T-cell (primary cell): Measurements from ENCODE around the gene ANKRD44. TPM values are rescaled to one million over a fixed set of nuclear protein-coding genes. Genes with fewer than 3 reads are reported as not detected.

ENCODE experiments used
- ATAC-seq, 4 experiments: fragments of 200-7000 bp in 3 of 4; fragments of 150-1000 bp in 1 of 4; cut with Tn5 transposase; replicated peaks in 1 of 4; 1 replicate in 3 of 4; 2 replicates in 1 of 4; pipeline ENCODE4 v1.10.0; 2021; ENCODE audit warnings: moderate library complexity in 3 of 4, mild to moderate bottlenecking in 2 of 4, moderate number of reproducible peaks in 1 of 4
- CTCF ChIA-PET, 2 donors: fragments of 300-600 bp; sonication (Branson Sonifier 250); formaldehyde crosslinking; loops; one replicate each; lab custom pipeline; 2022; ENCODE audit warnings: antibody characterized with exemption in 2 of 2; lab: Charles Lee
- POLR2A ChIA-PET, 2 donors: fragments of 300-600 bp; sonication (Branson Sonifier 250); formaldehyde crosslinking; loops; one replicate each; lab custom pipeline; 2022; ENCODE audit warnings: antibody characterized with exemption in 2 of 2; lab: Charles Lee
- DNase-seq, 35 experiments: peaks; one replicate each; pipeline versions ENCODE4 v3.0.0 to v3.0.0-alpha.2; 2013 to 2023
- H3K27ac ChIP-seq: one replicate; pipeline ENCODE4 v1.5.1; 2013; ENCODE audit warnings: low read length
- H3K27me3 ChIP-seq, 2 experiments: replicated peaks in 1 of 2; 1 replicate in 1 of 2; 2 replicates in 1 of 2; pipeline versions ENCODE4 v1.6.1 to v1.7.0; 2013; ENCODE audit warnings: low read length in 1 of 2, mixed read lengths in 1 of 2; ENCODE audit not compliant: control insufficient read depth in 2 of 2, insufficient read depth in 2 of 2; ENCODE audit errors: extremely low read depth in 1 of 2
- H3K36me3 ChIP-seq, 2 donors: 1 replicate in 1 of 2; 2 replicates in 1 of 2; pipeline versions ENCODE4 v1.6.1 to v1.7.0; 2013; ENCODE audit warnings: low read length in 1 of 2; ENCODE audit not compliant: control insufficient read depth in 2 of 2, insufficient read depth in 1 of 2; ENCODE audit errors: extremely low read depth in 1 of 2
- H3K4me1 ChIP-seq, 2 experiments: 1 replicate in 1 of 2; 2 replicates in 1 of 2; pipeline versions ENCODE4 v1.6.1 to v1.7.0; 2013; ENCODE audit warnings: low read length in 2 of 2, mixed read lengths in 1 of 2; ENCODE audit not compliant: insufficient read depth in 2 of 2, control insufficient read depth in 1 of 2; ENCODE audit errors: extremely low read depth in 1 of 2
- H3K4me3 ChIP-seq, 2 donors: 1 replicate in 1 of 2; 2 replicates in 1 of 2; pipeline versions ENCODE4 v1.5.1 to v1.7.0; 2013; ENCODE audit warnings: mild to moderate bottlenecking in 2 of 2, low read length in 1 of 2, moderate library complexity in 1 of 2; ENCODE audit not compliant: control insufficient read depth in 1 of 2; ENCODE audit errors: extremely low read depth in 1 of 2
- H3K9me3 ChIP-seq: 2 replicates; pipeline ENCODE4 v1.7.0; 2013
- H3K27ac Mint-ChIP-seq, 2 donors: one replicate each; pipeline ENCODE4 v1.8.0; 2020 to 2021; ENCODE audit warnings: mild to moderate bottlenecking in 2 of 2, mixed read lengths in 2 of 2
- H3K27me3 Mint-ChIP-seq, 2 donors: one replicate each; pipeline ENCODE4 v1.8.0; 2021 to 2022; ENCODE audit warnings: mixed read lengths in 2 of 2
- H3K36me3 Mint-ChIP-seq: one replicate; pipeline ENCODE4 v1.8.0; 2021; ENCODE audit warnings: mixed read lengths
- H3K4me1 Mint-ChIP-seq, 3 donors: one replicate each; pipeline ENCODE4 v1.8.0; 2020 to 2022; ENCODE audit warnings: mixed read lengths in 3 of 3, mild to moderate bottlenecking in 1 of 3
- H3K4me3 Mint-ChIP-seq, 3 donors: one replicate each; pipeline ENCODE4 v1.8.0; 2020 to 2022; ENCODE audit warnings: mild to moderate bottlenecking in 3 of 3, mixed read lengths in 3 of 3, moderate library complexity in 3 of 3
- H3K9me3 Mint-ChIP-seq, 3 donors: one replicate each; pipeline ENCODE4 v1.8.0; 2020 to 2022; ENCODE audit warnings: mixed read lengths in 3 of 3
- WGBS: methylation state at CpG from one replicate; pipeline ENCODE4 v1.1.5; 2013; ENCODE audit warnings: missing lambda C conversion rate; ENCODE audit not compliant: insufficient coverage; 5-methylcytosine and 5-hydroxymethylcytosine counted together
- total RNA-seq, 35 experiments: library from RNA in 6 of 35; stranded (reverse) in 6 of 35; fragments of 120-200 nt in 1 of 35; gene quantifications; one replicate each; pipeline versions ENCODE4 v1.2.1 to v1.2.4 and lab custom pipeline; 2013 to 2026

Gene ANKRD44
- total RNA-seq, 5 donors from 2014 or later (not counting 1 experiment from before 2014, with no cell fraction given) = 225 to 333 (median 238) TPM

DNA sequence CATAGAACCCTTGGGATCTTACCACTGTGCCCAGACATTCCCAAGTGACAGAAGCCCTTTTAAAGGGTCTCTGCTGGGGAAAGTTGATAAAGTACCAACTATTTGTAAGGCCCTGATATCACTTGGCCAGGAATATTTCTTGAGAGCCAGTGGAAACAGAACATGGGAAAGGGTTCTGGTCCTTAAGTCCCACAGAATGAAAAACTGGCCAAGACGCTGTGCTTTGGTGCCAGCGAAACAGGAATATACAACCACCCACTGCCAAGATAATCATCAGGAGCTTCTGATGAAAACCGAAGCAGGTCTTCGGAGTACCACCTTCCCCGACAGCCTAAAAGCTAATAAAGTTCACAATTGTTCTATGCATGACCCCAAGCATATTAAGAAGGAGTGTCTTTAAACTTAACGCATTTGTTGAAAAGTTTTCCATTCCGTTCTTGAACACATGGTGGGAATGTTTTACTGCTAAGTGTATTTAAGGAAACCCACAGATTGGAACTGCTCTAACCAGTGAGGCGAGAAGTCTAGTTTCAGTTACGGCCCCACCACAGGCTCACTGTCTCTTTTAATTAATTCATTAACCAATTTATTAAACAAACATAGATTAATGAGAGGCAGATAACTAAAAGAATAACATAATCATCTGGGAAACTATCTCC is 152.6 kb downstream of the ANKRD44 start:
- DNase-seq = no peak
- ChIA-PET POLR2A (interaction anchor here in 1 of 2 donors (0.5 to 0.7 kb wide), 3 partner anchors 9 to 198 kb away, joined by 5 to 28 read pairs (median 13); no protein-coding TSS in a partner anchor), CTCF (interaction anchor here (0.5 to 1.3 kb wide), 3 partner anchors 14 to 1514 kb away, joined by 3 to 5 read pairs (median 4); no protein-coding TSS in a partner anchor)
- Mint-ChIP-seq H3K36me3 (peaks cover 29% of the 10 kb centered on the region), H3K4me3 (no peak overlapping the region), H3K27ac (peak overlapping the region; percentile 82 to 90), H3K4me1 (peaks cover 82 to 86% (median 85%) of the 10 kb centered on the region in 3 donors), H3K27me3 (no peaks in the 10 kb centered on the region), H3K9me3 (peaks cover 0 to 8% (median 3%) of the 10 kb centered on the region in 3 donors)
- H3K9me3 ChIP-seq = no peaks in the 10 kb centered on the region
- no CpG with 5 or more reads among the region's 9 CpGs for WGBS
- H3K36me3 ChIP-seq = peaks cover 5 to 24% of the 10 kb centered on the region in 2 donors
- H3K4me1 ChIP-seq = peaks cover 32 to 34% of the 10 kb centered on the region in 2 experiments
- H3K4me3 ChIP-seq = no peak overlapping the region
- ATAC-seq = no peak
- H3K27me3 ChIP-seq = no peaks in the 10 kb centered on the region
- H3K27ac ChIP-seq = no peak overlapping the region

GRCh38 chr2:197156771-197157170 is 153.8 kb downstream of the ANKRD44 start:
- ChIA-PET POLR2A (no interaction called here), CTCF (no interaction called here)
- peaks cover 0 to 8% (median 3%) of the 10 kb centered on the region in 3 donors for H3K9me3 Mint-ChIP-seq
- ATAC-seq = no peak
- H3K36me3 ChIP-seq = peaks cover 5 to 19% of the 10 kb centered on the region in 2 donors
- no peak overlapping the region for H3K4me3 Mint-ChIP-seq
- no CpG with 5 or more reads among the region's 6 CpGs for WGBS
- H3K4me1 Mint-ChIP-seq = peaks cover 82 to 86% (median 85%) of the 10 kb centered on the region in 3 donors
- H3K27me3 Mint-ChIP-seq = no peaks in the 10 kb centered on the region
- H3K4me1 ChIP-seq = peaks cover 33 to 38% of the 10 kb centered on the region in 2 experiments
- H3K9me3 ChIP-seq = no peaks in the 10 kb centered on the region
- H3K27me3 ChIP-seq = no peaks in the 10 kb centered on the region
- no peak for DNase-seq
- H3K27ac ChIP-seq = no peak overlapping the region
- peaks cover 27% of the 10 kb centered on the region for H3K36me3 Mint-ChIP-seq
- no peak overlapping the region for H3K4me3 ChIP-seq
- peak overlapping the region; percentile 71 to 74 for H3K27ac Mint-ChIP-seq

DNA sequence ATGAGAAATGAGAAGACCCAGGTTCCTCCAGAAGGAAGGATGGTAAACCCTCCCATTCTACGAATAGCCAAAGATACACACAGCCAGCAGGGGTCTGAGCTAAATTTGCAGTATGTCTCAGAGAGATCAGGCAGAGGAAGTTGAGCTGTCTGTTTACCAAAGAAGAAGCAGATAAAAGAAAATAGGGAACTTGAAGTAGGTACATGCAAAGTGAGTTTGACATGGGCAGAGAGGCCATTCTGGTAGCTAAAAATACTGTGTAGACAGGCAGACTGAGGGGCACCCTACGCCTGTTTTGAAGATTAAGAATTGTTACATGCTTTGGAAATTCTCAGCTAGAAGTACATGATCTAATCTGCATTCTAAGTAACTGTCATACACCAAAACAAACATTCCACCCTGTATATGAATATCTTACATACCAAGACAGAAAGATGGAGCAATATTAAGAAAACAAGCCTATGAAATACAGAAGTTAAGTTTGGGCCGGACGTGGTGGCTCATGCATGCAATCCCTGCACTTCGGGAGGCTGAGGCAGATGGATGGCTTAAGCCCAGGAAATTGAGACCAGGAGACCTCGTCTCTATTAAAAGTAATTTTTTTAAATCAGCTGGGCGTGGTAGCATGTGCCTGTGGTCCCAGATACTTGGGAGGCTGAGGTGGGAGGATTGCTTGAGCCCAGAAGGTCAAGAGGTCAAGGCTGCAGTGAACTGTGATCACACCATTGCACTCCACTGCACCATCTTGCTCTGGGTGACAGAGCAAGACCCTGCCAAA is 157.9 kb downstream of the ANKRD44 start:
- Histone ChIP-seq H3K4me3 (peak overlapping the region in 1 of 2 donors; percentile 23), H3K4me1 (peaks cover 34 to 38% of the 10 kb centered on the region in 2 experiments), H3K36me3 (peaks cover 0 to 10% of the 10 kb centered on the region in 2 donors), H3K9me3 (no peaks in the 10 kb centered on the region), H3K27ac (peak overlapping the region; percentile 48), H3K27me3 (no peaks in the 10 kb centered on the region)
- POLR2A ChIA-PET = interaction anchor here (0.5 to 1.4 kb wide), 5 partner anchors 10 to 191 kb away, joined by 3 to 14 read pairs (median 5); no protein-coding TSS in a partner anchor
- H3K9me3 Mint-ChIP-seq = peaks cover 0 to 8% (median 3%) of the 10 kb centered on the region in 3 donors
- H3K4me1 Mint-ChIP-seq = peaks cover 84 to 87% (median 86%) of the 10 kb centered on the region in 3 donors
- DNase-seq (peak in 30 of 35 experiments; percentile 10 to 62 (median 33)), ATAC-seq (peak; percentile 91 to 96 (median 92))
- CTCF ChIA-PET = interaction anchor here (0.6 to 1.9 kb wide), 17 partner anchors 10 to 1688 kb away, joined by 3 to 12 read pairs (median 3); no protein-coding TSS in a partner anchor
- peaks cover 19% of the 10 kb centered on the region for H3K36me3 Mint-ChIP-seq
- H3K27ac Mint-ChIP-seq = peak overlapping the region; percentile 90 to 95
- no peaks in the 10 kb centered on the region for H3K27me3 Mint-ChIP-seq
- WGBS = 67% methylated on average over 1 of the region's 7 CpGs
- peak overlapping the region; percentile 28 to 76 (median 52) for H3K4me3 Mint-ChIP-seq

DNA sequence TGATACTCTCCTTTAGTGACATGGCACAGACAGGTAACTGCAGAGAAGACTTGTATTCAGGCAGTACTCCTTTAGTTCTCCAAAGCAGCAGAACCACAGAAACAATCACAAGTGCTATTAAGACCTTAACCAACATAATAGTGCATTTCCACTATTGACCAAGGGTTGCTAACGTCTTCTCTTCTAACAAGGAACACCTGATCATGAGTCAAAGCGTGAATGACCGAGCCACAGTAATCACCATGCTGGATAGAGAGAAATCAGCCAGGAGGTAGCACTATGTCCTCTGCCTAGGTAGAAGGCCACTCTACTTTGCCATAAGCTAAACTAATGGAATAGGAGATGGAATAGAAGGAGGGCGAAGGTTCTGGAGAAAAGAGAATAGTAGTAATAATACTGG is 161.0 kb downstream of the ANKRD44 start:
- ATAC-seq (no peak), DNase-seq (no peak)
- peaks cover 93% of the 10 kb centered on the region in 3 donors for H3K4me1 Mint-ChIP-seq
- no peaks in the 10 kb centered on the region for H3K9me3 ChIP-seq
- ChIA-PET CTCF (interaction anchor here (0.6 to 1.3 kb wide), 3 partner anchors 13 to 868 kb away, joined by 3 to 4 read pairs (median 4); no protein-coding TSS in a partner anchor), POLR2A (no interaction called here)
- H3K27ac Mint-ChIP-seq = peak overlapping the region; percentile 90 to 95
- no peaks in the 10 kb centered on the region for H3K9me3 Mint-ChIP-seq
- no peak overlapping the region for H3K4me3 ChIP-seq
- no peaks in the 10 kb centered on the region for H3K27me3 ChIP-seq
- H3K36me3 Mint-ChIP-seq = peaks cover 20% of the 10 kb centered on the region
- H3K4me3 Mint-ChIP-seq = no peak overlapping the region
- no peak overlapping the region for H3K27ac ChIP-seq
- WGBS = 80% methylated on average over 3 of the region's 4 CpGs
- H3K4me1 ChIP-seq = peaks cover 48 to 65% of the 10 kb centered on the region in 2 experiments
- H3K27me3 Mint-ChIP-seq = no peaks in the 10 kb centered on the region
- H3K36me3 ChIP-seq = peaks cover 0 to 17% of the 10 kb centered on the region in 2 donors

GRCh38 chr2:197148401-197148800 is 162.2 kb downstream of the ANKRD44 start:
- H3K36me3 ChIP-seq = peaks cover 0 to 25% of the 10 kb centered on the region in 2 donors
- peaks cover 50 to 69% of the 10 kb centered on the region in 2 experiments for H3K4me1 ChIP-seq
- Mint-ChIP-seq H3K9me3 (no peaks in the 10 kb centered on the region), H3K27ac (peak overlapping the region; percentile 90 to 95), H3K4me3 (no peak overlapping the region), H3K4me1 (peaks cover 88 to 93% (median 91%) of the 10 kb centered on the region in 3 donors), H3K36me3 (peaks cover 18% of the 10 kb centered on the region), H3K27me3 (no peaks in the 10 kb centered on the region)
- H3K9me3 ChIP-seq = no peaks in the 10 kb centered on the region
- no peaks in the 10 kb centered on the region for H3K27me3 ChIP-seq
- H3K27ac ChIP-seq = peak overlapping the region; percentile 11
- no peak for DNase-seq
- ChIA-PET POLR2A (interaction anchor here in 1 of 2 donors (0.6 kb wide), 1 partner anchor 10 kb away, joined by 5 read pairs; no protein-coding TSS in a partner anchor), CTCF (interaction anchor here in 1 of 2 donors (0.6 to 1.3 kb wide), 3 partner anchors 12 to 103 kb away, joined by 3 read pairs; no protein-coding TSS in a partner anchor)
- no CpG with 5 or more reads among the region's 1 CpG for WGBS
- no peak for ATAC-seq
- no peak overlapping the region for H3K4me3 ChIP-seq

DNA sequence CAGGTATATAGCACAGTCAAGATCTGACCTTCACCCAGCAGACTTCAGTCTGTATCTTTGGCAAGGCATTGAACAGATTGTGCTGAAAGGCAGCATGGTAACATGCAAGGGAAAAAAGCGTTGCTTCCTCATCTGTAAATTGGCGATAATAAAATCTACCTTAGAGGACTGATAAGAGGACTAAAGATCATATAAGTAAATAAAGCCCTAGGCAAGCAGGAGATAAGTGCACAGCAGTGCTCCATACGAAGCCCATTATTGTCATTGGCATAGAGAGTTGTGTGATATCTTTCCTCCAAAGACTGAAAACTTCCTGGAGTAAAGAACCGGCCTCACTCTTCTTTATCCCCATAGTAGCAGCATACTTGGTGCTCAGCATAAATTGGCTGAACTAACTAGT is 162.6 kb downstream of the ANKRD44 start:
- H3K9me3 ChIP-seq = no peaks in the 10 kb centered on the region
- ChIA-PET CTCF (interaction anchor here in 1 of 2 donors (0.6 kb wide), 1 partner anchor 52 kb away, joined by 3 read pairs; no protein-coding TSS in a partner anchor), POLR2A (no interaction called here)
- no peak for ATAC-seq
- DNase-seq = no peak
- no CpG with 5 or more reads among the region's 4 CpGs for WGBS
- Mint-ChIP-seq H3K36me3 (peaks cover 16% of the 10 kb centered on the region), H3K27ac (peak overlapping the region; percentile 90 to 95), H3K4me3 (no peak overlapping the region), H3K9me3 (no peaks in the 10 kb centered on the region), H3K4me1 (peaks cover 83 to 88% (median 87%) of the 10 kb centered on the region in 3 donors), H3K27me3 (no peaks in the 10 kb centered on the region)
- peak overlapping the region; percentile 44 for H3K27ac ChIP-seq
- no peaks in the 10 kb centered on the region for H3K27me3 ChIP-seq
- peaks cover 0 to 25% of the 10 kb centered on the region in 2 donors for H3K36me3 ChIP-seq
- H3K4me3 ChIP-seq = no peak overlapping the region
- peaks cover 46 to 65% of the 10 kb centered on the region in 2 experiments for H3K4me1 ChIP-seq
